CD14-positive monocyte (primary cell): Measurements from ENCODE around the gene ZBTB7C. TPM values are rescaled to one million over a fixed set of nuclear protein-coding genes. Genes with fewer than 3 reads are reported as not detected.

Source experiments
- DNase-seq, 3 donors: peaks; one replicate each; pipeline ENCODE4 v3.0.0-alpha.2; 2011 to 2022
- H2AFZ ChIP-seq: 2 replicates; pipeline ENCODE4 v1.6.0; 2012; ENCODE audit warnings: mild to moderate bottlenecking, low read depth, low read length, inconsistent platforms; ENCODE audit not compliant: insufficient read depth, poor library complexity, severe bottlenecking
- H3K27ac ChIP-seq, 2 donors: 1 replicate in 1 of 2; 2 replicates in 1 of 2; pipeline ENCODE4 v1.5.1; 2012 to 2013; ENCODE audit warnings: low read length in 2 of 2, control low read depth in 1 of 2, inconsistent platforms in 1 of 2, low read depth in 1 of 2, mild to moderate bottlenecking in 1 of 2
- H3K27me3 ChIP-seq, 2 donors: one replicate each; pipeline versions ENCODE4 v1.6.0 to v1.6.1; 2011 to 2013; ENCODE audit warnings: low read length in 2 of 2; ENCODE audit not compliant: control insufficient read depth in 2 of 2, insufficient read depth in 2 of 2
- H3K36me3 ChIP-seq, 2 donors: replicated peaks in 1 of 2; 1 replicate in 1 of 2; 2 replicates in 1 of 2; pipeline versions ENCODE4 v1.5.1 to v1.6.1; 2012 to 2013; ENCODE audit warnings: low read length in 2 of 2, control low read depth in 1 of 2, inconsistent platforms in 1 of 2, mild to moderate bottlenecking in 1 of 2; ENCODE audit not compliant: insufficient read depth in 2 of 2, control insufficient read depth in 1 of 2
- H3K4me1 ChIP-seq, 2 donors: 1 replicate in 1 of 2; 2 replicates in 1 of 2; pipeline versions ENCODE4 v1.5.1 to v1.6.1; 2012 to 2013; ENCODE audit warnings: low read length in 2 of 2, control low read depth in 1 of 2, inconsistent platforms in 1 of 2, mild to moderate bottlenecking in 1 of 2, moderate library complexity in 1 of 2; ENCODE audit not compliant: insufficient read depth in 2 of 2, control insufficient read depth in 1 of 2
- H3K4me2 ChIP-seq: replicated peaks from 2 replicates; pipeline ENCODE3; 2012; ENCODE audit warnings: low read length, moderate library complexity, mild to moderate bottlenecking; ENCODE audit not compliant: poor library complexity, severe bottlenecking; ENCODE audit errors: extremely low read depth
- H3K4me3 ChIP-seq, 3 experiments: fragments of 200-600 bp in 1 of 3; sonication (generic) in 1 of 3; replicated peaks in 1 of 3; 1 replicate in 2 of 3; 2 replicates in 1 of 3; pipeline ENCODE4 v1.5.1; 2011 to 2013; ENCODE audit warnings: low read length in 3 of 3, mild to moderate bottlenecking in 3 of 3, control low read depth in 2 of 3, low read depth in 2 of 3, inconsistent platforms in 1 of 3, moderate library complexity in 1 of 3
- H3K79me2 ChIP-seq: 2 replicates; pipeline ENCODE4 v1.6.0; 2012; ENCODE audit warnings: mild to moderate bottlenecking, control low read depth, inconsistent platforms, low read length, moderate library complexity; ENCODE audit not compliant: insufficient read depth
- H3K9ac ChIP-seq: 2 replicates; pipeline ENCODE4 v1.6.0; 2017; ENCODE audit warnings: low read length, mild to moderate bottlenecking; ENCODE audit not compliant: insufficient read depth, poor library complexity, severe bottlenecking
- H3K9me3 ChIP-seq, 2 donors: replicated peaks in 1 of 2; 1 replicate in 1 of 2; 2 replicates in 1 of 2; pipeline versions ENCODE4 v1.5.1 to v1.6.1; 2012 to 2013; ENCODE audit warnings: low read length in 2 of 2, control low read depth in 1 of 2; ENCODE audit not compliant: control insufficient read depth in 1 of 2, insufficient read depth in 1 of 2
- H4K20me1 ChIP-seq: 2 replicates; pipeline ENCODE4 v1.6.0; 2012; ENCODE audit warnings: mild to moderate bottlenecking, low read length, control low read depth, moderate library complexity; ENCODE audit not compliant: insufficient read depth
- H3K27ac Mint-ChIP-seq, 7 donors: one replicate each; pipeline ENCODE4 v1.8.0; 2020; ENCODE audit warnings: mild to moderate bottlenecking in 7 of 7, mixed read lengths in 7 of 7, moderate library complexity in 6 of 7, inconsistent platforms in 2 of 7
- H3K27me3 Mint-ChIP-seq, 3 donors: one replicate each; pipeline ENCODE4 v1.8.0; 2021 to 2022; ENCODE audit warnings: low read depth in 3 of 3, mild to moderate bottlenecking in 3 of 3, mixed read lengths in 3 of 3, moderate library complexity in 3 of 3, inconsistent platforms in 1 of 3
- H3K36me3 Mint-ChIP-seq, 2 donors: one replicate each; pipeline ENCODE4 v1.8.0; 2020; ENCODE audit warnings: mixed read lengths in 2 of 2, inconsistent platforms in 1 of 2, mild to moderate bottlenecking in 1 of 2
- H3K4me1 Mint-ChIP-seq: one replicate; pipeline ENCODE4 v1.8.0; 2020; ENCODE audit warnings: mild to moderate bottlenecking, mixed read lengths
- H3K4me3 Mint-ChIP-seq, 2 donors: one replicate each; pipeline ENCODE4 v1.8.0; 2020; ENCODE audit warnings: mild to moderate bottlenecking in 2 of 2, mixed read lengths in 2 of 2, moderate library complexity in 1 of 2
- H3K9me3 Mint-ChIP-seq, 7 donors: one replicate each; pipeline ENCODE4 v1.8.0; 2020 to 2022; ENCODE audit warnings: mixed read lengths in 7 of 7, mild to moderate bottlenecking in 6 of 7, moderate library complexity in 6 of 7, inconsistent platforms in 2 of 7
- CTCF ChIP-seq: fragments of 200-600 bp; IDR thresholded peaks from one replicate; pipeline ENCODE4 v1.8.0; 2022; ENCODE audit warnings: antibody characterized with exemption, mild to moderate bottlenecking
- WGBS: methylation state at CpG from one replicate; pipeline ENCODE4 v1.1.5; 2013; ENCODE audit warnings: missing lambda C conversion rate; ENCODE audit not compliant: insufficient coverage; 5-methylcytosine and 5-hydroxymethylcytosine counted together
- intact Hi-C, 2 donors: fragments of 100-400 bp; cut with micrococcal nuclease; formaldehyde crosslinking; loops; one replicate each; pipeline versions ENCODE4 v1.15.0 to v1.15.1; 2023
- polyA plus RNA-seq, 3 donors: library from polyadenylated mRNA; depleted of rRNA in 1 of 3; unstranded in 2 of 3; stranded (reverse) in 1 of 3; fragments of 300-500 nt in 2 of 3; fragments of >200 nt in 1 of 3; fragmentation: Illumina TruSeq in 2 of 3; gene quantifications; 1 replicate in 2 of 3; 2 replicates in 1 of 3; pipeline ENCODE4 v1.2.3, GENCODE V29; 2012 to 2021

ZBTB7C gene
- polyA plus RNA-seq, 3 donors: 0.03 to 0.09 TPM; not detected in 1

- peaks cover 3% of the 10 kb centered on the region for H3K4me1 Mint-ChIP-seq
- DNase-seq: no peak
- no peak for TF ChIP-seq CTCF
- WGBS: 35% methylated on average over 6 of the region's 9 CpGs
- H4K20me1 ChIP-seq: no peaks in the 10 kb centered on the region
- no peak overlapping the region for H3K9ac ChIP-seq
- H3K27me3 Mint-ChIP-seq: peaks cover 7 to 16% (median 10%) of the 10 kb centered on the region in 3 donors
- H3K9me3 Mint-ChIP-seq: no peaks in the 10 kb centered on the region
- H3K27ac Mint-ChIP-seq: no peak overlapping the region
- no peak overlapping the region for H3K4me2 ChIP-seq
- H3K9me3 ChIP-seq: no peaks in the 10 kb centered on the region
- peak overlapping the region; percentile 3 for H2AFZ ChIP-seq
- no peak overlapping the region for H3K4me3 ChIP-seq
- H3K27ac ChIP-seq: no peak overlapping the region
- no peaks in the 10 kb centered on the region for H3K4me1 ChIP-seq
- H3K4me3 Mint-ChIP-seq: peak overlapping the region in 1 of 2 donors; percentile 19
- peaks cover 0 to 8% of the 10 kb centered on the region in 2 donors for H3K27me3 ChIP-seq
- H3K79me2 ChIP-seq: no peaks in the 10 kb centered on the region
- H3K36me3 Mint-ChIP-seq: no peaks in the 10 kb centered on the region
- intact Hi-C loops: loop anchor here (2.0 to 10.0 kb wide), 3 partner anchors 91 to 421 kb away; partner anchors contain the start of gene SMAD2 (in 1 of the 2)
- H3K36me3 ChIP-seq: no peaks in the 10 kb centered on the region
Observed at GRCh38 chr18:48023334-48024008, 385.7 kb downstream of the ZBTB7C start.

GRCh38 chr18:48022531-48023329, 386.5 kb downstream of the ZBTB7C start:
- Histone ChIP-seq H3K9me3 (no peaks in the 10 kb centered on the region), H3K9ac (no peak overlapping the region), H3K4me3 (no peak overlapping the region), H3K79me2 (no peaks in the 10 kb centered on the region), H2AFZ (peak overlapping the region; percentile 36), H4K20me1 (no peaks in the 10 kb centered on the region), H3K4me2 (no peak overlapping the region), H3K27ac (no peak overlapping the region), H3K4me1 (no peaks in the 10 kb centered on the region), H3K36me3 (no peaks in the 10 kb centered on the region), H3K27me3 (peaks cover 0 to 8% of the 10 kb centered on the region in 2 donors)
- peak; percentile 75 for TF ChIP-seq CTCF
- Mint-ChIP-seq H3K27ac (peak overlapping the region in 2 of 7 donors; percentile 23 to 75), H3K36me3 (no peaks in the 10 kb centered on the region), H3K4me1 (peaks cover 3% of the 10 kb centered on the region), H3K9me3 (no peaks in the 10 kb centered on the region), H3K27me3 (peaks cover 7 to 16% (median 10%) of the 10 kb centered on the region in 3 donors), H3K4me3 (peak overlapping the region in 1 of 2 donors; percentile 23)
- 86% methylated on average over 10 of the region's 16 CpGs for WGBS
- peak; percentile 65 to 82 (median 75) for DNase-seq
- intact Hi-C loops: loop anchor here (1.0 to 10.0 kb wide), 4 partner anchors 90 to 422 kb away; partner anchors contain the start of gene SMAD2 (in 1 of the 2)
